Neutrophil (primary cell): ENCODE data around the gene HRAS.

Source experiments
- H3K27ac ChIP-seq: fragments of 200-600 bp; sonication (generic); 2 replicates; pipeline ENCODE4 v1.5.1; 2016; ENCODE audit warnings: mild to moderate bottlenecking, moderate library complexity
- H3K27me3 ChIP-seq: fragments of 200-600 bp; sonication (generic); 2 replicates; pipeline ENCODE4 v1.6.0; 2016; ENCODE audit warnings: mild to moderate bottlenecking
- H3K36me3 ChIP-seq: fragments of 200-600 bp; sonication (generic); 2 replicates; pipeline ENCODE4 v1.5.1; 2017
- H3K4me1 ChIP-seq, 2 experiments: fragments of 200-600 bp in 1 of 2; sonication (generic) in 1 of 2; 1 replicate in 1 of 2; 2 replicates in 1 of 2; pipeline versions ENCODE4 v1.5.1 to v1.6.1; 2013 to 2016; ENCODE audit warnings: low read depth in 1 of 2, low read length in 1 of 2, mild to moderate bottlenecking in 1 of 2, moderate library complexity in 1 of 2; ENCODE audit not compliant: control insufficient read depth in 1 of 2, insufficient read depth in 1 of 2
- H3K4me3 ChIP-seq, 2 experiments: fragments of 200-600 bp in 1 of 2; sonication (generic) in 1 of 2; 1 replicate in 1 of 2; 2 replicates in 1 of 2; pipeline ENCODE4 v1.5.1; 2013 to 2016; ENCODE audit warnings: low read depth in 1 of 2, low read length in 1 of 2, mild to moderate bottlenecking in 1 of 2, moderate library complexity in 1 of 2
- H3K9me3 ChIP-seq: fragments of 200-600 bp; sonication (generic); 2 replicates; pipeline ENCODE4 v1.5.1; 2016
- TF ChIP-seq, protein P1 (sequence below): fragments of 200-600 bp; sonication (generic); IDR thresholded peaks from 2 replicates; pipeline ENCODE4 v1.5.1; 2016; ENCODE audit warnings: antibody characterized with exemption

Gene HRAS

DNA sequence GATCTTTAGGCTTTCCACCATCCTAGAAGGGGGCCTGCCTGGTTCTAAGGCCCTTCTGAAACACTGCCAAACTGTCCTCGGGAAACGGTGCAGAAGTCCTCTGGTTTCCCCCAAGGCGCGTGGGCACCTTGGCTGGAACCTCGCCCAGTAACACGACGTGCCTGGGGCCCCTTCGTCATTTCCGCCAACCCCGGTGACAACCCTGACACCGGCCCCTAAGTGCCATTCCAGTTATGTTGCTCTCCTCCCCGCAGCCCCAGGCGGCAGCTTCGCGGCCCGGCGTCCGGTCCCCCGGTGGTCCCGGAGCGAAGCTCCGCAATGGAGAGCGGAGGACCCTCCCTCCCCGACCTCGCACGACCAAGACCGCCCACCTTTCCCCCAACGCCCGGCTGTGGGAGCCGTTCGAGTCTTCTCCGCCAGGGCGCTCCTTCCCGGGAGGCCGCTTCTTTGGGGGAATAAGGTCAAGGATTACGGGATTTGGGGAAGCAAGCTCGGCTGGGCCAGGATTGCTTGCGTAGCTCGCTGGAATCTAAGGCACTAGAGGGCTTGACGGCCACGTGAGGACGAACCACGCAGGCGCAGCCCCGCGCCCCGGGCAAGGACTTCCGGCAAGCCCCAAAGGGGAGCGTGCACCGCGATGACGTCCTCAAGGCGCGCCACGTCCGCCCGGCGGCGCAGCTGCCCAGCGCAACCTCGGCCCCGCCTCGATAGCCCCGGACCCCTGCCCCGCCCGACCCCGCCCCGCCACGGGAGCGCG, 29.0 kb downstream of the HRAS start:
- Histone ChIP-seq H3K4me1 (peaks cover 53 to 57% of the 10 kb centered on the region in 2 experiments), H3K4me3 (peak overlapping the region; percentile 81 to 99), H3K27me3 (no peaks in the 10 kb centered on the region), H3K27ac (peak overlapping the region; percentile 98), H3K36me3 (peaks cover 2% of the 10 kb centered on the region), H3K9me3 (no peaks in the 10 kb centered on the region)
- TF ChIP-seq, protein P1, sequence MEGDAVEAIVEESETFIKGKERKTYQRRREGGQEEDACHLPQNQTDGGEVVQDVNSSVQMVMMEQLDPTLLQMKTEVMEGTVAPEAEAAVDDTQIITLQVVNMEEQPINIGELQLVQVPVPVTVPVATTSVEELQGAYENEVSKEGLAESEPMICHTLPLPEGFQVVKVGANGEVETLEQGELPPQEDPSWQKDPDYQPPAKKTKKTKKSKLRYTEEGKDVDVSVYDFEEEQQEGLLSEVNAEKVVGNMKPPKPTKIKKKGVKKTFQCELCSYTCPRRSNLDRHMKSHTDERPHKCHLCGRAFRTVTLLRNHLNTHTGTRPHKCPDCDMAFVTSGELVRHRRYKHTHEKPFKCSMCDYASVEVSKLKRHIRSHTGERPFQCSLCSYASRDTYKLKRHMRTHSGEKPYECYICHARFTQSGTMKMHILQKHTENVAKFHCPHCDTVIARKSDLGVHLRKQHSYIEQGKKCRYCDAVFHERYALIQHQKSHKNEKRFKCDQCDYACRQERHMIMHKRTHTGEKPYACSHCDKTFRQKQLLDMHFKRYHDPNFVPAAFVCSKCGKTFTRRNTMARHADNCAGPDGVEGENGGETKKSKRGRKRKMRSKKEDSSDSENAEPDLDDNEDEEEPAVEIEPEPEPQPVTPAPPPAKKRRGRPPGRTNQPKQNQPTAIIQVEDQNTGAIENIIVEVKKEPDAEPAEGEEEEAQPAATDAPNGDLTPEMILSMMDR, result no peak

DNA sequence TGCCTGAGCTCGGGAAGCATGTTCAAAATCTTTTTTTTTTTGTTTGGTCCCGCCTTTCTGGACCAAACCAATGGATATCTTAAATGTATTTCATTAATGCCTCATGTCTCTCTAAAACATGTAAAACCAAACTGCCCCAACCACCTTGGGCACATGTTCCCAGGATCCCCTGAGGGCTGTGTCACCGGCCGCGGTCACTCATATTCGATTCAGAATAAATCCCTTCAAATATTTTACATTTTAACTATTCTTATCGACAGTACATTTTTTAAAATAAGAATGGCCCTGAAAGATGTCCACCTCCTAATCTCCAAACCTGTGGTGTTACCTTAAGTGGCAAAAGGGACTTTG, 30.4 kb downstream of the HRAS start:
- TF ChIP-seq, protein P1, result no peak
- Histone ChIP-seq H3K27ac (peak overlapping the region; percentile 68), H3K9me3 (no peaks in the 10 kb centered on the region), H3K27me3 (no peaks in the 10 kb centered on the region), H3K4me1 (peaks cover 53 to 57% of the 10 kb centered on the region in 2 experiments), H3K36me3 (peaks cover 17% of the 10 kb centered on the region), H3K4me3 (peak overlapping the region in 1 of 2 experiments; percentile 66)

DNA sequence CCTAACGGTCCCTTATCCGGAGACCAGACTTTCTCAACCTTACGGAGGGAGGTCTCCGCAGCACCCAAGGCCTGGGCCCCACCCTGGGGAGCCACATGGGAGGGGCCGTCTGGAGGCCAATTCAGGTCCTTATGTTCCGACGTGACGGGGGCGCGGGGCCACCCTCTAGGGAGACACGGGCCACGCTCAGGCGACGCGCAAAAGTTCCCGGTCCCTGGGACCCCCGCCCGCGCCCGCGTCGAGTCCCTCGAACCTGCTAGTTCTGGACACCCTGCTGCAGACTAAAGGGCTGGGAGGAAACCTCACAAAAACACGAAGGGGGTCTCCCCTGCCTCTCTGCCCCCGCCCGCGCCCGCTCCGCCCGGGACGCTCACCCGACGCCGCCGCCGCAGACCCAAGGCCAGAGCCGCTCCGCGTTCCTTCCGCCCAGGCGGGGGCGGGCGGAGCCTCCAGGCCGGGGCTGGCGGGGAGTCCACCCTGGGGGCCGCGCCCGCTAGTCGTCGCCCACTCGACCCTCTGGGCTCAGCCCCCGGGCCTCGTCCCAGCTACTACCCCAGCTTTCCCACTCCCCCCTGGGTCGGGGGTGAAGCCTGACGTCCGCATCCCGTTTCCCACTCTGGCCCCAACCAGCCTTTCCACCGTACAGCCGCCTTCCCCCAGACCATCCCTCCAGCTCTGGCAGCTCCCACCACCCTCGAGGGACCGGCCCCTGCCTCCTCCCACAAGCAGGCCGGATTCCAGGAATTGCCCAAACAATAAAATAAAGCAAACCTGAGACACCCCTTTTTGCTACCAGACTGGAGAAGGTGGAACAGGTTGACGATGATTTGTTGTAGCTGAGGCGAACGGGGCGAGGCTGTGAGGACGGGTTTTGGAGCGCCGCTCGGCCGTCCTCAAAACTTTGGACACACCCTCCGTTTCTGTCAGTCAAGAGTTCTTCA, 31.1 kb downstream of the HRAS start:
- peaks cover 53 to 57% of the 10 kb centered on the region in 2 experiments for H3K4me1 ChIP-seq
- peak overlapping the region; percentile 53 to 66 for H3K4me3 ChIP-seq
- H3K27me3 ChIP-seq, result no peaks in the 10 kb centered on the region
- H3K27ac ChIP-seq, result peak overlapping the region; percentile 68
- H3K36me3 ChIP-seq, result peaks cover 23% of the 10 kb centered on the region
- TF ChIP-seq, protein P1, result no peak
- H3K9me3 ChIP-seq, result no peaks in the 10 kb centered on the region

DNA sequence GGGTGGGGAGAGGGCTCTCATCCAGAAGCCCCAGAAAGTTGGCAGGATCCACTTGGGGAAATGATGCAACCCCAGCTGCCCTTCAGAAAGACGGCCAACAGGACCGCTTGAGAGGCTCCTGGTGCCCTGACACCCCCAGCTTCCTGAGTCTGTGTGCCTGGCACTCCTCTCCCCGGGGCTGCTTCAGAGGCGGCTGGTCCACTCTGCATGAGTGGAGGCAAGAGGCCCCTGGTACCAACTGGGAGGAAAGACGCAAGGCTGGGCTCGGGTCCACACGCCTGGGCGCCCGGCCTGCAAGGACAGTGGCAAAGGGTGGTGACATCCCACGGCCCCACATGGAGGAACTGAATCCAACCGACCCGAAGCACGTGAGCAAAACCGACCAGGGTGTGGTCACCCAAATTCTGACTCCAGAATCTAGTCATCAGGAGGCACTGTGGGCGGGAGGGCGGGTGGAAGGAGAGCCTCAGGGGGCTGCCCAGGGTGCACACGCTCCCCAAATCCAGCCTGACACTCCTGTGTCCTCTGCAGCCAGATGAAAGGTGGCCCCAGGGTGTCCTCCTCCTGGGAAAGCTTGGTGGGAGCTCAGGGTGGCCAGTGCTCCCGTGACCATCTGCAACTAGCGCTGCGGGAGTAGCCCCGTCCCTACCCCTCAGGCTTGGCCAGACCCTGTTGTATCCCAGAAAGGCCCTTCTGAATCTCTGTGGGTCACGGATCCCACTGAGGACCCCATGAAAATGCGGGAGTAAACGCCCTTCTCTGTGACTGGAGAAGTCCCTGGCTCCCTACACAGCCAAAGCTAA, 32.0 kb downstream of the HRAS start:
- Histone ChIP-seq H3K4me1 (peaks cover 53 to 57% of the 10 kb centered on the region in 2 experiments), H3K9me3 (no peaks in the 10 kb centered on the region), H3K36me3 (peaks cover 33% of the 10 kb centered on the region), H3K27me3 (no peaks in the 10 kb centered on the region), H3K4me3 (peak overlapping the region; percentile 53 to 66), H3K27ac (peak overlapping the region; percentile 68)
- TF ChIP-seq, protein P1, result no peak
